Measurements from ENCODE around the gene SCN1B. TPM values are rescaled to one million over a fixed set of nuclear protein-coding genes. Genes with fewer than 3 reads are reported as not detected.
"Not testable (repeated sequence)": the region's sequence is repeated elsewhere in the genome, so short reads cannot be mapped to it uniquely, and the experiment has no call there.

Gene SCN1B
- total RNA-seq, 6 experiments from 2014 or later, result 2.6 to 4.9 (median 3.6) TPM

DNA sequence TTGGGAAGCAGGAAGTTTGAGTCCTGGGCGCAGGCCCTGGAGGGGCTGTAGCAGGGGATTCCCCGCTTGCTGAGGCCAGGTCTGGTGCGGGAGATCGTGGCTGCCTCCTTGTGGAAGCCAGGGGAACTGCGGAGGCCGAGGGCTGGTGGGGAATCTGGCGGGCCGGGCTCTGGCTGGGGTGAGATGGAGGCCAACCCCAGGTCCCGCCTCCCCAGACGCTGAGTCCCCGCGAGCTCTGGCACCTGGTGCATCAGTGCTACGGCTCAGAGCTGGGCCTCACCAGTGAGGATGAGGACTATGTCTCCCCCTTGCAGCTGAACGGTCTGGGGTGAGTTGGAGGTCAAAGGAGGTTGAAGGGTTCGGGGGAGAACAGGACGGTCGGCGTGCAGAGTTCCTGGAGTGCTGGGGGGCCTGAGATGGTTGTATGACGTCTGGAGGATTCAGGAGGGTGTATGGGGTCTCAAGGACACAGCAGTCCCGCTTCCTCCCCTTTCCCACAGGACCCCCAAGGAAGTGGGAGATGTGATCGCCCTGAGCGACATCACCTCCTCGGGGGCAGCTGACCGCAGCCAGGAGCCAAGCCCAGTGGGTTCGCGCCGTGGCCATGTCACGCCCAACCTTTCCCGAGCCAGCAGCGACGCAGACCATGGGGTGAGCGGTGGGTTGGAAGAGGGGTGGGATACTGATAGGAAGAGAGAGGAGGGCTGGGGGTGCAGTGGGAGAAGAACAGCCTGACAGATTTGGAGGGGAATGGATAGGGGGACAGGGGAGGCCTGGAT, 17.0 kb upstream of the SCN1B start:
- WGBS (ENCODE audit: insufficient coverage, low coverage, low lambda C conversion rate, missing lambda C conversion rate), result 51% methylated on average over 20 of the region's 32 CpGs
- peak overlapping the region in 1 of 3 donors; percentile 37 for H3K27ac ChIP-seq
- no peaks in the 10 kb centered on the region for H3K9me3 ChIP-seq
- peaks cover 0 to 8% (median 3%) of the 10 kb centered on the region in 4 donors for H3K4me1 ChIP-seq
- no peak overlapping the region for H3K4me3 ChIP-seq
- H3K36me3 ChIP-seq, result peaks cover 0 to 6% (median 1%) of the 10 kb centered on the region in 4 donors
- TF ChIP-seq, protein P1, sequence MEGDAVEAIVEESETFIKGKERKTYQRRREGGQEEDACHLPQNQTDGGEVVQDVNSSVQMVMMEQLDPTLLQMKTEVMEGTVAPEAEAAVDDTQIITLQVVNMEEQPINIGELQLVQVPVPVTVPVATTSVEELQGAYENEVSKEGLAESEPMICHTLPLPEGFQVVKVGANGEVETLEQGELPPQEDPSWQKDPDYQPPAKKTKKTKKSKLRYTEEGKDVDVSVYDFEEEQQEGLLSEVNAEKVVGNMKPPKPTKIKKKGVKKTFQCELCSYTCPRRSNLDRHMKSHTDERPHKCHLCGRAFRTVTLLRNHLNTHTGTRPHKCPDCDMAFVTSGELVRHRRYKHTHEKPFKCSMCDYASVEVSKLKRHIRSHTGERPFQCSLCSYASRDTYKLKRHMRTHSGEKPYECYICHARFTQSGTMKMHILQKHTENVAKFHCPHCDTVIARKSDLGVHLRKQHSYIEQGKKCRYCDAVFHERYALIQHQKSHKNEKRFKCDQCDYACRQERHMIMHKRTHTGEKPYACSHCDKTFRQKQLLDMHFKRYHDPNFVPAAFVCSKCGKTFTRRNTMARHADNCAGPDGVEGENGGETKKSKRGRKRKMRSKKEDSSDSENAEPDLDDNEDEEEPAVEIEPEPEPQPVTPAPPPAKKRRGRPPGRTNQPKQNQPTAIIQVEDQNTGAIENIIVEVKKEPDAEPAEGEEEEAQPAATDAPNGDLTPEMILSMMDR (IDR thresholded peaks at IDR 0.05), result peak; percentile 96 to 99 (median 98)
- TF ChIP-seq POLR2A (IDR thresholded peaks at IDR 0.05), result no peak
- no peaks in the 10 kb centered on the region for H3K27me3 ChIP-seq
- DNase-seq (peak; percentile 80 to 83 (median 81)), ATAC-seq (peak; percentile 81 to 90 (median 88))
- intact Hi-C loops (cut with DNase I), result loop anchor here (5.0 kb wide), 1 partner anchor 41 kb away; no protein-coding TSS in a partner anchor

DNA sequence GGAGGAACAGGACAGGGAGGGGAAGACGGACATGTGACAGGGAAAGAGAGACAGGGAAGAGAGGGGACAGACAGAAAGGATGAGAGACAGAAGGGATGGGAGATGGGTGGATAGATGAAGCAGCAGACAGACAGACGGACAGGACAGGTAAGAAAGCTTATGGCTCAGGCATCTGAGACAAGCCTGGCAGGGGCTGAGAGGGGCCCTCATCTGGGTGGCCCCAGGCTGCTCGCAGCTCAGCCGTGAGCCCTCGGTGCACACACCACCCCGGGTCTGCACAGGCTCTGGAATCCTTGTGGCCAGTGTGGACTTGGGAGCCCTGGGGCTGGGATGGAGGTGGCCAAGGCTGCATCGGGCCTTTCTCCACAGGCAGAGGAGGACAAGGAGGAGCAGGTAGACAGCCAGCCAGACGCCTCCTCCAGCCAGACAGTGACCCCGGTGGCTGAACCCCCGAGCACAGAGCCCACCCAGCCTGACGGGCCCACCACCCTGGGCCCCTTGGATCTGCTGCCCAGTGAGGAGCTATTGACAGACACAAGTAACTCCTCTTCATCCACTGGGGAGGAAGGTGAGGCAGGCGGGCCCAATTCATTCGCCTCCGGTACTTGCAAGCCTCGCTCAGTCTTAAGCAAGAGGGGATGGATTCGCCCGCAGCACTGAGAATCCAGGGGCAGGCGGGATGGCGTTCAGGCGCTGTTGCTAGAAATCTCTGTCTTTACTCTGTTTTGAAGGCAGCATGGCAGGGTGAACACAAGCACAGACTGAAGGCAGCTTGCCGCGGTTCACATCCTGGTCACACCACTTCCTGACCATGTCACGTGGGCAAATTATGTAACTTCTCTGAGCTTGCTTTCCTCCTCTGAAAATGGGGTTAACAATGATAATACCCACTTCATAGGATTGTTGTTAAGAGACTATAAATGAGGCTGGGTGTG, 16.2 kb upstream of the SCN1B start:
- Histone ChIP-seq H3K27me3 (no peaks in the 10 kb centered on the region), H3K4me3 (no peak overlapping the region), H3K4me1 (peaks cover 0 to 8% (median 3%) of the 10 kb centered on the region in 4 donors), H3K36me3 (peaks cover 0 to 6% (median 2%) of the 10 kb centered on the region in 4 donors), H3K27ac (peak overlapping the region in 2 of 3 donors; percentile 16 to 37), H3K9me3 (no peaks in the 10 kb centered on the region)
- DNase-seq, result no peak
- TF ChIP-seq, protein P1 (IDR thresholded peaks at IDR 0.05), result no peak
- no peak for TF ChIP-seq POLR2A (IDR thresholded peaks at IDR 0.05)
- ATAC-seq, result peak; percentile 8 to 33 (median 22)
- intact Hi-C loops (cut with DNase I), result loop anchor here (5.0 kb wide), 1 partner anchor 42 kb away; no protein-coding TSS in a partner anchor
- WGBS (ENCODE audit: insufficient coverage, low coverage, low lambda C conversion rate, missing lambda C conversion rate), result 77% methylated on average over 3 of the region's 23 CpGs

DNA sequence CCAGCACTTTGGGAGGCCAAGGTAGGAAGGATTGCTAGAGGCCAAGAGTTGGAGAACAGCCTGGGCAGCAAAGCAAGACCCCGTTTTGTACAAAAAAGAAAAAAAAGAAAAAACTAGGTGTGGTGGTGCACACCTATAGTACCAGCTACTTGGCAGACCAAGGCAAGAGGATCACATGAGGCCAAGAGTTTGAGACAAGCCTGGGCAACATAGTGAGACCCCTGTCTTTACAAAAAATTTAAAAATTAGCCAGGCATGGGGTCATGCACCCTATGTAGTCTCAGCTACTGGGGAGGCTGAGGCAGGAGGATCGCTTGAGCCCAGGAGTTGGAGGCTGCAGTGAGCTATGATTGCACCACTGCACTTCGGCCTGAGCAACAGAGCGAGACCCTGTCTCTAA, 15.5 kb upstream of the SCN1B start:
- not testable (repeated sequence) for H3K9me3 ChIP-seq, H3K36me3 ChIP-seq, H3K4me3 ChIP-seq, DNase-seq, H3K27me3 ChIP-seq, H3K4me1 ChIP-seq, ATAC-seq
- WGBS (ENCODE audit: insufficient coverage, low coverage, low lambda C conversion rate, missing lambda C conversion rate), result 90% methylated on average over 4 of the region's 4 CpGs
- peak overlapping the region in 1 of 3 donors; percentile 37 for H3K27ac ChIP-seq
- intact Hi-C loops (cut with DNase I), result loop anchor here (5.0 kb wide), 1 partner anchor 42 kb away; no protein-coding TSS in a partner anchor

DNA sequence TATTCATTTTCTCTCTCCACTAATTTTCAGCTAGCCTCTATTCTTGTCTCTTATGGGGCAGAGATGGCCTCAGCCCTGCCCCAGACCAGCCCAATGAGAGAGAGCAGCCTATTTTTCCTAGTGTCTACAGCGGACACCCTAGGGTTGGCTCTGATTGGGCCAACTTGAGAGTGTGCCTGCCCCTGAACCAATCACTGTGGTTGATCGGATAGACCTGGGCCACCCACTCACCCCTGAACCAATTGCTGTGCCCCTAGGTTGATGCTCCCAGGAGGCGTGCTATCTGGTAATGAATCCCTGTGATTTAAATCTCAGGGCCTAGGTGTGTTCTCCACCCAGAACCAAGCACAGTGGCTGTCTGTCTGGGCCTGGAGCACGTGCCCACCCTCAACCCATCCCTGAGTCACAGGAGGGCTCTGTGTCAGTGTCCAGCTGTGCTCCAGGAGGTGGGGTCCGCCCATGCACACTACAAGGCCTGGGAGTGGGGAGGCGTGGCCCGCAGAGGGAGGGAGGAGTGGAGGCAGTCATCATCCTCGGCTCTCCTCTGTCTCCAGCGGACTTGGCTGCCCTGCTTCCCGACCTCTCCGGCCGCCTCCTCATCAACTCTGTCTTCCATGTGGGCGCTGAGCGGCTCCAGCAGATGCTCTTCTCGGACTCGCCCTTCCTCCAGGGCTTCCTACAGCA, 14.9 kb upstream of the SCN1B start:
- peak in 1 of 4 donors; percentile 5 for ATAC-seq

More for the DNA sequence above, 14.9 kb upstream of the SCN1B start:
- Histone ChIP-seq H3K27ac (no peak overlapping the region), H3K36me3 (peaks cover 0 to 14% (median 5%) of the 10 kb centered on the region in 4 donors), H3K27me3 (no peaks in the 10 kb centered on the region), H3K4me1 (peaks cover 0 to 8% (median 3%) of the 10 kb centered on the region in 4 donors), H3K4me3 (no peak overlapping the region), H3K9me3 (no peaks in the 10 kb centered on the region)
- DNase-seq, result no peak
- 87% methylated on average over 6 of the region's 16 CpGs for WGBS (ENCODE audit: insufficient coverage, low coverage, low lambda C conversion rate, missing lambda C conversion rate)
- TF ChIP-seq, protein P1 (IDR thresholded peaks at IDR 0.05), result no peak
- no peak for TF ChIP-seq POLR2A (IDR thresholded peaks at IDR 0.05)
- intact Hi-C loops (cut with DNase I), result no loop called here
